Stimulated activated CD4-positive, alpha-beta T cell treated with anti-CD3 and anti-CD28 coated beads, Interleukin-12 subunit alpha, Interleukin-12 subunit beta, amount 100 ng/mL, for 24 hours (primary cell): ENCODE data around the gene ING2.
A peak's percentile ranks its signal among the peaks of the same experiment; 100 is the strongest.
"Not testable (repeated sequence)": the region's sequence is repeated elsewhere in the genome, so short reads cannot be mapped to it uniquely, and the experiment has no call there.

Experiments
- DNase-seq, 2 experiments: peaks; one replicate each; pipeline ENCODE4 v3.0.0-alpha.2; 2020; ENCODE audit warnings: low read depth in 2 of 2

ING2 gene

GRCh38 chr4:183504930-183505610 is at the start of gene ING2:
TSS of gene ING2 (plus strand) at chr4:183505058. CDS start at chr4:183505196, 138 bp downstream.
- no peak for DNase-seq

GRCh38 chr4:183455431-183456195 is 49.2 kb upstream of the ING2 start:
- no peak for DNase-seq

- no peak for DNase-seq
These were observed 46.9 kb upstream of the ING2 start for GRCh38 chr4:183458005-183458404.

GRCh38 chr4:183463903-183464619 is 40.8 kb upstream of the ING2 start:
- DNase-seq, result not testable (repeated sequence)

- not testable (repeated sequence) for DNase-seq
These were observed 39.0 kb upstream of the ING2 start for GRCh38 chr4:183465879-183466278.

GRCh38 chr4:183467246-183467645 is 37.6 kb upstream of the ING2 start:
- no peak for DNase-seq

GRCh38 chr4:183468210-183469095 is 36.4 kb upstream of the ING2 start:
- DNase-seq, result no peak

GRCh38 chr4:183469285-183469684 is 35.6 kb upstream of the ING2 start:
- no peak for DNase-seq

GRCh38 chr4:183469936-183470335 is 34.9 kb upstream of the ING2 start:
- no peak for DNase-seq

GRCh38 chr4:183470821-183471220 is 34.0 kb upstream of the ING2 start:
- DNase-seq, result no peak

GRCh38 chr4:183471946-183472708 is 32.7 kb upstream of the ING2 start:
- peak; percentile 61 to 87 for DNase-seq

GRCh38 chr4:183478123-183478522 is 26.7 kb upstream of the ING2 start:
- no peak for DNase-seq

- DNase-seq, result no peak
These were observed 25.9 kb upstream of the ING2 start for GRCh38 chr4:183478926-183479325.

- not testable (repeated sequence) for DNase-seq
These were observed 22.3 kb upstream of the ING2 start for GRCh38 chr4:183482515-183483095.

- no peak for DNase-seq
These were observed 20.9 kb upstream of the ING2 start for GRCh38 chr4:183483997-183484396.

GRCh38 chr4:183485411-183486160 is 19.3 kb upstream of the ING2 start:
- no peak for DNase-seq

- DNase-seq, result no peak
These were observed 12.1 kb upstream of the ING2 start for GRCh38 chr4:183492791-183493222.

GRCh38 chr4:183493246-183493645 is 11.6 kb upstream of the ING2 start:
- DNase-seq, result no peak

GRCh38 chr4:183495184-183495583 is 9.7 kb upstream of the ING2 start:
- DNase-seq, result no peak

- no peak for DNase-seq
These were observed 5.5 kb upstream of the ING2 start for GRCh38 chr4:183499389-183499788.
